GM12878 (cell line): ENCODE measurements around the gene RNF32. TPM values are rescaled to one million over a fixed set of nuclear protein-coding genes. Genes with fewer than 3 reads are reported as not detected.

Experiments
- ATAC-seq: fragments of 200-7000 bp; cut with Tn5 transposase; 3 replicates; pipeline ENCODE4 v1.9.1; 2020; ENCODE audit warnings: mild to moderate bottlenecking, moderate library complexity
- BruUV-seq: library from RNA; stranded (reverse); fragments of 400-500 nt; replicated peaks from 2 replicates; lab custom pipeline; 2021; lab: Mats Ljungman, UMichigan
- CTCF ChIA-PET: fragments of 300-600 bp; sonication (Branson Sonifier 250); formaldehyde crosslinking; extraction: SDS; loops from one replicate; lab custom pipeline; 2021; ENCODE audit warnings: inconsistent platforms; lab: Yijun Ruan, JAX
- POLR2A ChIA-PET: fragments of 350-600 bp; formaldehyde crosslinking; extraction: SDS; loops from one replicate; lab custom pipeline; 2021; ENCODE audit warnings: inconsistent platforms; lab: Charles Lee
- RAD21 ChIA-PET: fragments of 300-600 bp; sonication (Branson Sonifier 250); formaldehyde crosslinking; loops from one replicate; lab custom pipeline; 2023; ENCODE audit warnings: antibody characterized with exemption; ENCODE audit not compliant: unreplicated experiment; lab: Charles Lee
- SMC1A ChIA-PET: fragments of 300-600 bp; sonication (Branson Sonifier 250); formaldehyde crosslinking; loops from one replicate; lab custom pipeline; 2023; ENCODE audit not compliant: unreplicated experiment, uncharacterized antibody; lab: Charles Lee
- DNase-seq: peaks from one replicate; pipeline ENCODE4 v3.0.0-alpha.2; 2011; ENCODE audit warnings: low read depth, low spot score
- FAIRE-seq: peaks from 3 replicates; lab custom pipeline; 2011; peaks lifted over from hg19 to GRCh38; lab: Jason Lieb, UNC
- H2AFZ ChIP-seq: 2 replicates; pipeline ENCODE4 v1.6.0; 2011; ENCODE audit warnings: low read depth, low read length, control low read depth; ENCODE audit not compliant: control insufficient read depth
- H3K27ac ChIP-seq: 2 replicates; pipeline ENCODE4 v1.5.1; 2011; ENCODE audit warnings: control low read depth; ENCODE audit not compliant: control insufficient read depth, insufficient read depth
- H3K27me3 ChIP-seq, 2 experiments: replicated peaks in 1 of 2; 2 replicates each; pipeline versions ENCODE4 v1.6.0 to v1.6.1; 2011; ENCODE audit warnings: low read length in 1 of 2; ENCODE audit not compliant: control insufficient read depth in 2 of 2, insufficient read depth in 2 of 2
- H3K36me3 ChIP-seq, 2 experiments: 2 replicates each; pipeline ENCODE4 v1.5.1; 2011; ENCODE audit warnings: low read length in 1 of 2; ENCODE audit not compliant: control insufficient read depth in 2 of 2, insufficient read depth in 2 of 2
- H3K4me1 ChIP-seq: 2 replicates; pipeline ENCODE4 v1.6.1; 2011; ENCODE audit warnings: mild to moderate bottlenecking, low read length, moderate library complexity, mixed read lengths; ENCODE audit not compliant: control insufficient read depth, insufficient read depth
- H3K4me2 ChIP-seq: 2 replicates; pipeline ENCODE4 v1.6.0; 2011; ENCODE audit warnings: control low read depth; ENCODE audit not compliant: control insufficient read depth, insufficient read depth
- H3K4me3 ChIP-seq: fragments of 200-600 bp; sonication (generic); 2 replicates; pipeline ENCODE4 v1.5.1; 2016
- H3K79me2 ChIP-seq: 2 replicates; pipeline ENCODE4 v1.6.0; 2011; ENCODE audit warnings: low read length; ENCODE audit not compliant: control insufficient read depth, insufficient read depth
- H3K9ac ChIP-seq: 2 replicates; pipeline ENCODE4 v1.8.0; 2011; ENCODE audit warnings: low read length, control low read depth, mixed read lengths; ENCODE audit not compliant: control insufficient read depth, insufficient read depth
- H3K9me3 ChIP-seq: replicated peaks from 3 replicates; pipeline ENCODE4 v1.5.1; 2011; ENCODE audit warnings: mild to moderate bottlenecking, low read length; ENCODE audit not compliant: control insufficient read depth, insufficient read depth
- H4K20me1 ChIP-seq: 2 replicates; pipeline ENCODE4 v1.6.0; 2011; ENCODE audit not compliant: control insufficient read depth, insufficient read depth
- BCL11A ChIP-seq: IDR thresholded peaks from 2 replicates; pipeline ENCODE4 v1.6.1; 2011; ENCODE audit warnings: low read depth, low read length
- BMI1 ChIP-seq: fragments of 450-650 bp; IDR thresholded peaks from 2 replicates; pipeline ENCODE4 v1.6.1; 2016; ENCODE audit warnings: mild to moderate bottlenecking, moderate library complexity, borderline replicate concordance
- IKZF2 ChIP-seq, 2 experiments: fragments of 450-650 bp; IDR thresholded peaks; 2 replicates each; pipeline ENCODE4 v1.6.1; 2017; ENCODE audit warnings: mild to moderate bottlenecking in 2 of 2, moderate library complexity in 2 of 2
- MTA3 ChIP-seq: IDR thresholded peaks from 2 replicates; pipeline ENCODE4 v1.6.1; 2012; ENCODE audit warnings: low read length, inconsistent platforms, borderline replicate concordance
- POLR2AphosphoS2 ChIP-seq: IDR thresholded peaks from 2 replicates; pipeline ENCODE4 v1.6.1; 2011; ENCODE audit warnings: low read depth, mild to moderate bottlenecking, low read length, improper control_type of control experiment, moderate library complexity
- SIX5 ChIP-seq: IDR thresholded peaks from 2 replicates; pipeline ENCODE4 v1.6.1; 2011; ENCODE audit warnings: mild to moderate bottlenecking, low read depth, low read length, moderate library complexity; ENCODE audit not compliant: severe bottlenecking
- WGBS: methylation state at CpG from one replicate; pipeline ENCODE4 v1.1.6; 2016; ENCODE audit warnings: low lambda C conversion rate; ENCODE audit not compliant: insufficient replicate concordance, insufficient coverage; ENCODE audit errors: missing lambda C conversion rate; 5-methylcytosine and 5-hydroxymethylcytosine counted together
- in situ Hi-C: fragments of 300-500 bp; cut with MboI; formaldehyde crosslinking; loops from 9 replicates; pipeline ENCODE4 v1.14.3; 2018; ENCODE audit warnings: mixed read lengths
- intact Hi-C: fragments of 100-400 bp; cut with micrococcal nuclease; formaldehyde crosslinking; loops from one replicate; pipeline ENCODE4 v1.14.2; 2022; ENCODE audit not compliant: unreplicated experiment
- polyA plus RNA-seq, 11 experiments: library from polyadenylated mRNA; depleted of rRNA in 4 of 11; unstranded in 6 of 11; stranded (reverse) in 5 of 11; fragments of >200 nt; fragmentation: Nextera tagmentation in 4 of 11; fragmentation: Illumina TruSeq in 1 of 11; extraction: Ambion mirVana in 4 of 11; extraction: Trizol in 1 of 11; gene quantifications; 1 replicate in 1 of 11; 2 replicates in 10 of 11; pipeline versions ENCODE4 v1.2.1 to v1.2.3, GENCODE V29; 2011 to 2016; ENCODE audit warnings: inconsistent platforms in 2 of 11, missing spikeins in 2 of 11, low read depth in 1 of 11
- total RNA-seq, 4 experiments: library from RNA; depleted of rRNA in 3 of 4; stranded (reverse); fragments of >200 nt in 3 of 4; fragmentation: Illumina TruSeq in 1 of 4; extraction: Trizol in 1 of 4; gene quantifications; 2 replicates each; pipeline versions ENCODE4 v1.2.1 to v1.2.3, GENCODE V29; 2013 to 2021
- TF ChIP-seq, protein P1 (sequence below): fragments of 450-650 bp; IDR thresholded peaks from 2 replicates; pipeline ENCODE4 v1.6.1; 2017; ENCODE audit warnings: antibody characterized with exemption, mild to moderate bottlenecking, moderate library complexity
- TF ChIP-seq, protein P2 (sequence below): fragments of 450-650 bp; IDR thresholded peaks from 2 replicates; pipeline ENCODE4 v1.6.1; 2016; ENCODE audit warnings: mild to moderate bottlenecking, moderate library complexity, borderline replicate concordance
- TF ChIP-seq, protein P3 (sequence below): IDR thresholded peaks from 2 replicates; pipeline ENCODE4 v1.6.1; 2011; ENCODE audit warnings: low read depth, low read length, improper control_type of control experiment, borderline replicate concordance

Gene RNF32
- total and polyA plus RNA-seq, 10 of the 15 experiments (the other 5 are each of a cell fraction or from before 2014, with no cell fraction given) = 2.5 to 7.2 (median 3.7) TPM

DNA sequence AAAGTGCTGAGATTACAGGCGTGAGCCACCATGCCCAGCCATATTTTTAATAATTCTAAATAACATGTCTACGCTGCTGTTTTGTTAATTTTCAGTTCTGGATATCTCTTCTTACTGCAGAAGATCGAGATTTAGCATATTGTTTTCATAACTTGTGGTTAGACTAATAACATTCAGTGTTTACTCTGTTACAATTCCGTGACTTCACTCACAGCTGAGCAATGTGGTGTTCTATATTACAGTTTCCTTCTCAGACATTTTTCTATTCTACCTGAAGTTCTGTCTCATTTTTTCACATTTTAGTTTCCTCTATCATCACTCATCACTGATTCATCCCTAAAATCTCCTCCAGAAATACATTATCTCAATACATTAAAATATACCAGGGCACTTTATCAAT, 10.9 kb downstream of the RNF32 start:
- Histone ChIP-seq H4K20me1 (no peaks in the 10 kb centered on the region), H3K4me1 (peaks cover 18% of the 10 kb centered on the region), H2AFZ (no peak overlapping the region), H3K27me3 (no peaks in the 10 kb centered on the region), H3K4me3 (no peak overlapping the region), H3K9ac (no peak overlapping the region), H3K36me3 (no peaks in the 10 kb centered on the region), H3K4me2 (no peak overlapping the region), H3K79me2 (no peaks in the 10 kb centered on the region), H3K27ac (no peak overlapping the region), H3K9me3 (no peaks in the 10 kb centered on the region)
- CTCF ChIA-PET = no interaction called here
- WGBS = 91% methylated on average over 4 of the region's 4 CpGs
- intact Hi-C loops = no loop called here
- no peak for DNase-seq
- SMC1A ChIA-PET = interaction anchor here (1.0 to 2.4 kb wide), 3 partner anchors 10 to 165 kb away, joined by 4 to 16 read pairs (median 5); partner anchors contain the start of gene RNF32
- TF ChIP-seq, protein P1, sequence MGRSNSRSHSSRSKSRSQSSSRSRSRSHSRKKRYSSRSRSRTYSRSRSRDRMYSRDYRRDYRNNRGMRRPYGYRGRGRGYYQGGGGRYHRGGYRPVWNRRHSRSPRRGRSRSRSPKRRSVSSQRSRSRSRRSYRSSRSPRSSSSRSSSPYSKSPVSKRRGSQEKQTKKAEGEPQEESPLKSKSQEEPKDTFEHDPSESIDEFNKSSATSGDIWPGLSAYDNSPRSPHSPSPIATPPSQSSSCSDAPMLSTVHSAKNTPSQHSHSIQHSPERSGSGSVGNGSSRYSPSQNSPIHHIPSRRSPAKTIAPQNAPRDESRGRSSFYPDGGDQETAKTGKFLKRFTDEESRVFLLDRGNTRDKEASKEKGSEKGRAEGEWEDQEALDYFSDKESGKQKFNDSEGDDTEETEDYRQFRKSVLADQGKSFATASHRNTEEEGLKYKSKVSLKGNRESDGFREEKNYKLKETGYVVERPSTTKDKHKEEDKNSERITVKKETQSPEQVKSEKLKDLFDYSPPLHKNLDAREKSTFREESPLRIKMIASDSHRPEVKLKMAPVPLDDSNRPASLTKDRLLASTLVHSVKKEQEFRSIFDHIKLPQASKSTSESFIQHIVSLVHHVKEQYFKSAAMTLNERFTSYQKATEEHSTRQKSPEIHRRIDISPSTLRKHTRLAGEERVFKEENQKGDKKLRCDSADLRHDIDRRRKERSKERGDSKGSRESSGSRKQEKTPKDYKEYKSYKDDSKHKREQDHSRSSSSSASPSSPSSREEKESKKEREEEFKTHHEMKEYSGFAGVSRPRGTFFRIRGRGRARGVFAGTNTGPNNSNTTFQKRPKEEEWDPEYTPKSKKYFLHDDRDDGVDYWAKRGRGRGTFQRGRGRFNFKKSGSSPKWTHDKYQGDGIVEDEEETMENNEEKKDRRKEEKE = no peak
- TF ChIP-seq SIX5 (no peak), MTA3 (no peak), POLR2AphosphoS2 (no peak), BMI1 (no peak), IKZF2 (IDR thresholded peaks at IDR 0.05) (no peak), BCL11A (no peak)
- TF ChIP-seq, protein P2, sequence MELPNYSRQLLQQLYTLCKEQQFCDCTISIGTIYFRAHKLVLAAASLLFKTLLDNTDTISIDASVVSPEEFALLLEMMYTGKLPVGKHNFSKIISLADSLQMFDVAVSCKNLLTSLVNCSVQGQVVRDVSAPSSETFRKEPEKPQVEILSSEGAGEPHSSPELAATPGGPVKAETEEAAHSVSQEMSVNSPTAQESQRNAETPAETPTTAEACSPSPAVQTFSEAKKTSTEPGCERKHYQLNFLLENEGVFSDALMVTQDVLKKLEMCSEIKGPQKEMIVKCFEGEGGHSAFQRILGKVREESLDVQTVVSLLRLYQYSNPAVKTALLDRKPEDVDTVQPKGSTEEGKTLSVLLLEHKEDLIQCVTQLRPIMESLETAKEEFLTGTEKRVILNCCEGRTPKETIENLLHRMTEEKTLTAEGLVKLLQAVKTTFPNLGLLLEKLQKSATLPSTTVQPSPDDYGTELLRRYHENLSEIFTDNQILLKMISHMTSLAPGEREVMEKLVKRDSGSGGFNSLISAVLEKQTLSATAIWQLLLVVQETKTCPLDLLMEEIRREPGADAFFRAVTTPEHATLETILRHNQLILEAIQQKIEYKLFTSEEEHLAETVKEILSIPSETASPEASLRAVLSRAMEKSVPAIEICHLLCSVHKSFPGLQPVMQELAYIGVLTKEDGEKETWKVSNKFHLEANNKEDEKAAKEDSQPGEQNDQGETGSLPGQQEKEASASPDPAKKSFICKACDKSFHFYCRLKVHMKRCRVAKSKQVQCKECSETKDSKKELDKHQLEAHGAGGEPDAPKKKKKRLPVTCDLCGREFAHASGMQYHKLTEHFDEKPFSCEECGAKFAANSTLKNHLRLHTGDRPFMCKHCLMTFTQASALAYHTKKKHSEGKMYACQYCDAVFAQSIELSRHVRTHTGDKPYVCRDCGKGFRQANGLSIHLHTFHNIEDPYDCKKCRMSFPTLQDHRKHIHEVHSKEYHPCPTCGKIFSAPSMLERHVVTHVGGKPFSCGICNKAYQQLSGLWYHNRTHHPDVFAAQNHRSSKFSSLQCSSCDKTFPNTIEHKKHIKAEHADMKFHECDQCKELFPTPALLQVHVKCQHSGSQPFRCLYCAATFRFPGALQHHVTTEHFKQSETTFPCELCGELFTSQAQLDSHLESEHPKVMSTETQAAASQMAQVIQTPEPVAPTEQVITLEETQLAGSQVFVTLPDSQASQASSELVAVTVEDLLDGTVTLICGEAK = no peak
- TF ChIP-seq, protein P3, sequence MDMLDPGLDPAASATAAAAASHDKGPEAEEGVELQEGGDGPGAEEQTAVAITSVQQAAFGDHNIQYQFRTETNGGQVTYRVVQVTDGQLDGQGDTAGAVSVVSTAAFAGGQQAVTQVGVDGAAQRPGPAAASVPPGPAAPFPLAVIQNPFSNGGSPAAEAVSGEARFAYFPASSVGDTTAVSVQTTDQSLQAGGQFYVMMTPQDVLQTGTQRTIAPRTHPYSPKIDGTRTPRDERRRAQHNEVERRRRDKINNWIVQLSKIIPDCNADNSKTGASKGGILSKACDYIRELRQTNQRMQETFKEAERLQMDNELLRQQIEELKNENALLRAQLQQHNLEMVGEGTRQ = no peak
- no TSS peak for BruUV-seq
- RAD21 ChIA-PET = no interaction called here
- in situ Hi-C loops = no loop called here
- FAIRE-seq = no peak
- POLR2A ChIA-PET = no interaction called here
- no peak for ATAC-seq
